ENCODE measurements around the gene IL32. TPM values are rescaled to one million over a fixed set of nuclear protein-coding genes. Genes with fewer than 3 reads are reported as not detected.
"Not testable (repeated sequence)": the region's sequence is repeated elsewhere in the genome, so short reads cannot be mapped to it uniquely, and the experiment has no call there.

The IL32 gene
- total RNA-seq, 2 experiments from 2014 or later, result 2,973 to 3,212 TPM

DNA sequence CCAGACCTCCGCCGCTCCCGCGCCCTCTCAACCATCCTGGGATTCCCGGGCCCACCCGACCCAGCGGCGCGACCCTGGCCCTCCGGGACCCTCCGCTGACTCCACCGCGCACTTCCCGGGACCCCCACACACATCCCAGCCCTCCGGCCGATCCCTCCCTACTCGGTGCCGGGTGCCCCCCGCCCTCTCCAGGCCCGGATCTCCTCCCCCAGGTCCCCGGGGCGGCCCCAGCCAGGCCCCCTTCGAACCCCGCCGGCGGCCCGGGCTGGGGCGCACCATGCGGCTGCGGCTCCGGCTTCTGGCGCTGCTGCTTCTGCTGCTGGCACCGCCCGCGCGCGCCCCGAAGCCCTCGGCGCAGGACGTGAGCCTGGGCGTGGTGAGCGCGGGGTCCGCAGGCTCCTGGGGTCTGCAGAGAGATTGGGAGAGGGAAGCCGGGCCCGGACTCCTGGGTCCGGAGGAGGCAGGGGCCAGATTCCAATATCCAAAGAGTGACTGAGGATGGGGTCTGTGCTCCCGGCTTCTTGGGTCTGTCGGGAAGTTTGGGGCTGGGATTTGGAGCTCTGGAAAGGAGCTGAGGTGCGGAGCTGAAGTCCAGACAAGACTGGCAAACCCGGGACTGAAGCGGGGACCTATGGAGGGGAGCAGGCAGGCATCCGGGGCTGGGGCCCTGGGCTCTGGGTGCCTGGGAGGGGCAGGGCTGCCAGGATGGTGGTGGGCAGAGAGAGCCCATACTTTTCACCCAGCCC lies 18.6 kb upstream of the IL32 start:
- H3K4me1 Mint-ChIP-seq, result peaks cover 44% of the 10 kb centered on the region
- ChIA-PET CTCF (interaction anchor here (0.8 to 5.5 kb wide), 6 partner anchors 8 to 19 kb away, joined by 3 to 33 read pairs (median 7); no protein-coding TSS in a partner anchor), POLR2A (no interaction called here)
- peak overlapping the region; percentile 80 for H3K27ac Mint-ChIP-seq
- H3K27me3 Mint-ChIP-seq, result peaks cover 43% of the 10 kb centered on the region
- H3K4me3 Mint-ChIP-seq, result peak overlapping the region; percentile 63
- no peaks in the 10 kb centered on the region for H3K9me3 Mint-ChIP-seq
- H3K36me3 Mint-ChIP-seq (ENCODE audit: low read depth), result peaks cover 13% of the 10 kb centered on the region
- DNase-seq, result no peak

DNA sequence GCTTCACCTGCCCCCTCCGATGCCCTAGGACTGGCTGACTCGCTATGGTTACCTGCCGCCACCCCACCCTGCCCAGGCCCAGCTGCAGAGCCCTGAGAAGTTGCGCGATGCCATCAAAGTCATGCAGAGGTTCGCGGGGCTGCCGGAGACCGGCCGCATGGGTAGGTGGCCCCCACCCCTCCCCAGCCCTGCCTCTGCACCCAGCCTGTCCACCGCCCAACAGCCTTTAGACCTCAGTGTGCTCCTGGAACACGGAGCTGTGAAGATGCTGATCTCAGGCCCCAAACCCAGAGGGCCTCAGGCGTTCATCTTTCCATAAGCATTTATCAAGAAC lies 18.1 kb upstream of the IL32 start:
- peak overlapping the region; percentile 71 for H3K27ac Mint-ChIP-seq
- peaks cover 48% of the 10 kb centered on the region for H3K4me1 Mint-ChIP-seq
- peaks cover 17% of the 10 kb centered on the region for H3K36me3 Mint-ChIP-seq (ENCODE audit: low read depth)
- peaks cover 40% of the 10 kb centered on the region for H3K27me3 Mint-ChIP-seq
- no peak for DNase-seq
- CTCF ChIA-PET, result interaction anchor here (0.8 to 5.5 kb wide), 9 partner anchors 8 to 82 kb away, joined by 3 to 33 read pairs (median 4); no protein-coding TSS in a partner anchor
- no peaks in the 10 kb centered on the region for H3K9me3 Mint-ChIP-seq
- peak overlapping the region; percentile 63 for H3K4me3 Mint-ChIP-seq
- POLR2A ChIA-PET, result no interaction called here

DNA sequence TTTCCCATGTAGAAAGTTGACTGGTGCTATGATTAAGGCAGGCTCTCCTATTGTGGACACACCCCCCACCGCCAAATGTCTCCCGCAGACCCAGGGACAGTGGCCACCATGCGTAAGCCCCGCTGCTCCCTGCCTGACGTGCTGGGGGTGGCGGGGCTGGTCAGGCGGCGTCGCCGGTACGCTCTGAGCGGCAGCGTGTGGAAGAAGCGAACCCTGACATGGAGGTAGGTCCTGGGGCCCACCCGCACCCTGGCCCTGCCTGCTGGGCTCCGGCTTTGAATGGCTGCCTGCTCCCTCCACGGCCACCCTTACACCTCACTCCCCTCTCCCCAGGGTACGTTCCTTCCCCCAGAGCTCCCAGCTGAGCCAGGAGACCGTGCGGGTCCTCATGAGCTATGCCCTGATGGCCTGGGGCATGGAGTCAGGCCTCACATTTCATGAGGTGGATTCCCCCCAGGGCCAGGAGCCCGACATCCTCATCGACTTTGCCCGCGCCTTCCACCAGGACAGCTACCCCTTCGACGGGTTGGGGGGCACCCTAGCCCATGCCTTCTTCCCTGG lies 15.4 kb upstream of the IL32 start:
- Mint-ChIP-seq H3K4me3 (no peak overlapping the region), H3K36me3 (ENCODE audit: low read depth) (peaks cover 32% of the 10 kb centered on the region), H3K27me3 (peaks cover 19% of the 10 kb centered on the region), H3K4me1 (peaks cover 59% of the 10 kb centered on the region), H3K27ac (no peak overlapping the region), H3K9me3 (no peaks in the 10 kb centered on the region)
- CTCF ChIA-PET, result interaction anchor here (0.8 to 5.5 kb wide), 7 partner anchors 9 to 79 kb away, joined by 3 to 33 read pairs (median 6); no protein-coding TSS in a partner anchor
- POLR2A ChIA-PET, result no interaction called here
- DNase-seq, result no peak

DNA sequence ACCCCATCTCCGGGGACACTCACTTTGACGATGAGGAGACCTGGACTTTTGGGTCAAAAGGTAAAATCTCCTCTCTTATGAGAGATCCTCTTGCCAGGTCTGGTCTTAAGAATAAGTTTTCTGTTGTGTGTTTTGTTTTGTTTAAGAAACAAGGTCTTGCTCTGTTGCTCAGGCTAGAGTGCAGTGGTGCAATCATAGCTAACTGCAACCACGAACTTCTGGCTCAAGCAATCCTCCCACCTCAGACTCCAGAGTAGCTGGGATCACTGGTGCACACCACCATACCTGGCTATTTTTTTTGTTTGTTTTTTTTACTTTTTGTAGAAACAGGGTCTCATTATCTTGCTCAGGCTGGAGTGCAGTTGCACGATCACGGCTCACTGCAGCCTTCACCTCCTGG lies 15.0 kb upstream of the IL32 start:
- CTCF ChIA-PET, result interaction anchor here (0.6 to 5.5 kb wide), 6 partner anchors 9 to 47 kb away, joined by 3 to 33 read pairs (median 3); no protein-coding TSS in a partner anchor
- DNase-seq, result no peak
- Mint-ChIP-seq H3K9me3 (no peaks in the 10 kb centered on the region), H3K27me3 (peaks cover 14% of the 10 kb centered on the region), H3K36me3 (ENCODE audit: low read depth) (peaks cover 35% of the 10 kb centered on the region), H3K4me1 (peaks cover 60% of the 10 kb centered on the region), H3K27ac (peak overlapping the region; percentile 31), H3K4me3 (no peak overlapping the region)
- POLR2A ChIA-PET, result no interaction called here

DNA sequence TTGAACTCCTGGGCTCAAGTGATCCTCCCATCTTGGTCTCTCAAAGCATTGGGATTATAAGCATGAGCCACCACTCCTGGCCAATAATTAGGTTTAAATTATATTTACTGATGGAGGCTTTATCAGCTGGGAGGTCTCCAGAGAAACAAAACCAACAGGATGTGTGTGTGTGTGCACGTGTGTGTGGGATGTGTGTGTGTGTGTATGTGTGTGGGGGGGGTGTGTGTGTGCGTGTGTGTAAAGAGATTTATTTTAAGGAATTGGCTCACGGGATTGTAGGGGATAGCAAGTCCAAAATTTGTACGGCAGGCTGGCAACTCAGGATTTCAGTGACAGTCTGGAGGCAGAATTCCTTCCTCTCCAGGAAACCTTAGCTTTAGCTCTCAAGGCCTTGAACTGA lies 14.4 kb upstream of the IL32 start:
- Mint-ChIP-seq H3K4me3 (no peak overlapping the region), H3K9me3 (no peaks in the 10 kb centered on the region), H3K27me3 (peaks cover 12% of the 10 kb centered on the region), H3K27ac (peak overlapping the region; percentile 31), H3K36me3 (ENCODE audit: low read depth) (peaks cover 39% of the 10 kb centered on the region), H3K4me1 (peaks cover 64% of the 10 kb centered on the region)
- no peak for DNase-seq
- CTCF ChIA-PET, result interaction anchor here (0.6 to 5.5 kb wide), 9 partner anchors 8 to 84 kb away, joined by 3 to 25 read pairs (median 3); partner anchors contain the start of gene ZNF213
- POLR2A ChIA-PET, result no interaction called here

DNA sequence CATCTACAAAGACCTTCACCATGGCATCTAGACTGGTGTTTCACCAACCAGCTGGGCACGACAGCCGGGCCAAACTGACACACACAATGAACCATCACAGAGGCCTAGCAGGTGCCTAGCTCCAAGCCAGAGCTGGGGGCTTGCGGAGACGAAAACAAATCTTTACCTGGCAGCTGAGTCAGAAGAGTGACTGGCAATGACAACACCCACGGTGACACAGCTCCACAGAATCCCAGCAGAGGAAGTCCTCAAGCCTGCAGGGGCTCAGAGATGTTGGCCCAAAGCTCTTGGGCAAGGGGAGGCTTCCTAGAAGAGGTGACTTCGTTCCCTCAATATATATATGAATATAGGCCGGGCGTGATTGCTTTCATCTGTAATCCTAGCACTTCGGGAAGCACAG lies 13.9 kb upstream of the IL32 start:
- H3K36me3 Mint-ChIP-seq (ENCODE audit: low read depth), result peaks cover 41% of the 10 kb centered on the region
- ChIA-PET CTCF (interaction anchor here (0.9 to 5.5 kb wide), 6 partner anchors 8 to 83 kb away, joined by 3 to 25 read pairs (median 5); partner anchors contain the start of gene ZNF213), POLR2A (no interaction called here)
- DNase-seq, result no peak
- no peak overlapping the region for H3K4me3 Mint-ChIP-seq
- no peak overlapping the region for H3K27ac Mint-ChIP-seq
- H3K9me3 Mint-ChIP-seq, result no peaks in the 10 kb centered on the region
- H3K4me1 Mint-ChIP-seq, result peaks cover 68% of the 10 kb centered on the region
- H3K27me3 Mint-ChIP-seq, result peaks cover 12% of the 10 kb centered on the region

DNA sequence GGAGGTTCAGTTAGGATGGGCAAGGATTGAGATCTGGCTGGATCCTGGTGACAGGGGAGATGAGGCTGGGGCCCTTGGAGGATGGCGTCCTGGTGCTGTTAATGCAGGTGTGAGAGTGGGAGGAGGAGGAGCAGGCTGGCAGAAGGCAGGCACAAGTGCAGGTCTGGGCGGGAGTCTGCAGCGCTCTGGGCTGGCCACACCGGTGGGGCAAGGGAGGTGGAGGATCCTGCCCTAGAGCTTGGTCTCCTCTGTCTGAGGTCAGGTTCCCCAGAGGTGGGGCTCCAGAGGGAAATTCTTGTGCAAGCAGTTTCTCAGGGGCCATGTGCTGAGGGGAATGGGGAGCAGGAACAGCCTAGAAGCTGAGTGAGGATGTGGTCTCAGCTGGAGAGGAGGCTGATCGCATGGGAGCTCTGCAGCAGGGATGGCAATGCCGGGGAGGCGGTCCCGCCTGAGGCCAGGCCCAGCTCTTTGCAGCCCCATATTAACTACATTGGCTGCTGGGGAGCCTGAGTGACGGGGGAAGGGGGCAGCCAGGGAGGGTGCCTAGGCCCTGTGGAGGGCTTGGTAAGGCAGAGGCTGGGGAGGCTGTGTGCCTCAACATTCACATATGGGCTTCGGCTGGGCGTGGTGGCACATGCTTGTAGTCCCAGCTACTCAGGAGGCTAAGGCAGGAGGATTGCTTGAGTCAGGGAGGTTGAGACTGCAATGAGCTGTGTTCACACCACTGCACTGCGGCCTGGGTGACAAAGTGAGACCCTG lies 12.7 kb upstream of the IL32 start:
- CTCF ChIA-PET, result interaction anchor here (2.0 kb wide), 1 partner anchor 77 kb away, joined by 7 read pairs; no protein-coding TSS in a partner anchor
- H3K36me3 Mint-ChIP-seq (ENCODE audit: low read depth), result peaks cover 53% of the 10 kb centered on the region
- POLR2A ChIA-PET, result not testable (repeated sequence)

DNA sequence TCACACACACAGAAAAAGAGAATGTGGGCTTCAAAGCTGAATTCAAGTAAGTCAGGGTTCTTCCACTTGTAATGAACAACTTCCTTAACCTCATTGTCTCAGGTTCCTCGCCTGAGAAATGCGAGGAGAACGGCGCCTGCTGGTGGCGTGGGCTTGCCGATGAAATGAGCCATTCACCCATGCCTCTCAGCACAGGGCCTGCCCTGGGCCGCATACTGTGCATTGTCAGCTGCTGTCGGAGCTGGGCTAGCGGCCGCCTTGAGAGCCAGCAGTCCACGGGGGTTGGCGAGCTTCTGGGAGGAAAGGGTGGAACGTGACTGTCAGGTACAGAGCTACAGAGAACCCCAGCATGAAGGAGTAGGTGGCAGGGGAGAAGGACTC lies 12.1 kb upstream of the IL32 start:
- POLR2A ChIA-PET, H3K9me3 Mint-ChIP-seq, H3K27me3 Mint-ChIP-seq, DNase-seq, CTCF ChIA-PET, H3K4me3 Mint-ChIP-seq, H3K27ac Mint-ChIP-seq: not testable (repeated sequence)
- H3K36me3 Mint-ChIP-seq (ENCODE audit: low read depth), result peaks cover 53% of the 10 kb centered on the region
- peaks cover 75% of the 10 kb centered on the region for H3K4me1 Mint-ChIP-seq

More for the DNA sequence above, 12.7 kb upstream of the IL32 start:
- H3K9me3 Mint-ChIP-seq, H3K27me3 Mint-ChIP-seq, H3K4me3 Mint-ChIP-seq: not testable (repeated sequence)
- DNase-seq, result peak; percentile 46
- peak overlapping the region; percentile 26 for H3K27ac Mint-ChIP-seq
- peaks cover 76% of the 10 kb centered on the region for H3K4me1 Mint-ChIP-seq

DNA sequence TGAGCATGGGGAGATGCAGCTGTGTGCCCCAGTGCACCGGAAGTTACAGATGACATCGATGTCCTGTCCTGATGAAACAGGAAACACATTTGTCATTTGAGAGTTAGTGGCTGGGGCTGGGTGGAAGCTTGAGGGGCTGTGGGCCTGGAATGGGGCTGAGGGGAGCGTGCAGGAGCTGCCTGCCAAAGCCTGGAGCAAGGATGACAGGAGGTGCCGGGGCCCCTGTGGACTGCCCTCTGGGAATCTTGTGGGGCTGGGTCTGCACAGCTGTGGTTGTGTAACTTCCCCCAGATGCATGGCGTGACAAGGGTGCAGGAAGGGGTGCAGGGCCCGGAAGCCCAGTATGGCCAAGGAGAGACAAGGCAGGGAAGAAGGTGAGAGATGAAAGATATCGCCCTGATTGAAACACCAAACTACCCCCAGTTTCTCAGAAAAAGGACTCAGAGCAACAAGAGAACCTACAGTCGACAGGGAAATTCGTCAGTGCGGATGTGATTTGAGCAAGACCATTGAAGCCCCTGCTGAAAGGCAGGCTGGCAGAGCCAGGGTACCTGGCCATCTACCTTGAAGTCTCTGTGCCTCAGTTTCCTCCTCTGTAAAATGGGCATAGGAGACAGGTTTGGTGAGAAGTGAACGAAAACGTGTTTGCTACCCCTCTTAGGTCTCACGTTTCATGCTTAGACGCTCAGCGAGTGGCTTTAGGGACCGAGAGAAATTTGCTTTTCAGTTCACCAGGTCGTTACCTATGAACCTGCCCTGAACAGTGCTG lies 10.3 kb upstream of the IL32 start:
- H3K27me3 Mint-ChIP-seq, result no peaks in the 10 kb centered on the region
- peak overlapping the region; percentile 88 for H3K27ac Mint-ChIP-seq
- ChIA-PET CTCF (interaction anchor here (0.9 to 6.0 kb wide), 6 partner anchors 10 to 74 kb away, joined by 3 to 67 read pairs (median 5); partner anchors contain the start of gene IL32), POLR2A (no interaction called here)
- peaks cover 71% of the 10 kb centered on the region for H3K4me1 Mint-ChIP-seq
- DNase-seq, result peak; percentile 52
- H3K4me3 Mint-ChIP-seq, result peak overlapping the region; percentile 59
- peaks cover 55% of the 10 kb centered on the region for H3K36me3 Mint-ChIP-seq (ENCODE audit: low read depth)
- H3K9me3 Mint-ChIP-seq, result no peaks in the 10 kb centered on the region

DNA sequence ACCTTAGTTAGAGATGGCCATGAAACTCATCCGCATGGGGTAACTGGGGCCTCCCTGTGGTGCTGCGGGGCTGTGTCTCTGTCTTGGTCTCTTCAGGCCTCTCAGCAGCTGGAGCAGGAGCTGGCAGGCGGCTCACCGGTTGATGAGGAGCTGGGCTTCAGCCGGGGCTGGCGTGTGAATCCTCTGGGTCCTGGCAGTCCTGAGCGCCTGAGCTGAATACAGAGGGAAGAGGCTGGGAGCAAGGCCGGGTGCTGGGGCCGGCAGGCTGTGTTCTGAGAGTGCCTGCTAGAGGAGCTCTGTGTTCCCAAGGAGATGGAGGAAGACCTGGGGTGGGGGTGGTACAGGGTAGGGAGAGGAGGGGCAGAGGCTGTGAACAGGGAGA lies 9.7 kb upstream of the IL32 start:
- Mint-ChIP-seq H3K4me3 (peak overlapping the region; percentile 59), H3K27ac (peak overlapping the region; percentile 88), H3K36me3 (ENCODE audit: low read depth) (peaks cover 53% of the 10 kb centered on the region), H3K4me1 (peaks cover 72% of the 10 kb centered on the region)
- CTCF ChIA-PET, result interaction anchor here (1.1 to 6.0 kb wide), 7 partner anchors 10 to 95 kb away, joined by 3 to 67 read pairs (median 5); partner anchors contain the start of gene IL32
- DNase-seq, H3K9me3 Mint-ChIP-seq, POLR2A ChIA-PET, H3K27me3 Mint-ChIP-seq: not testable (repeated sequence)

DNA sequence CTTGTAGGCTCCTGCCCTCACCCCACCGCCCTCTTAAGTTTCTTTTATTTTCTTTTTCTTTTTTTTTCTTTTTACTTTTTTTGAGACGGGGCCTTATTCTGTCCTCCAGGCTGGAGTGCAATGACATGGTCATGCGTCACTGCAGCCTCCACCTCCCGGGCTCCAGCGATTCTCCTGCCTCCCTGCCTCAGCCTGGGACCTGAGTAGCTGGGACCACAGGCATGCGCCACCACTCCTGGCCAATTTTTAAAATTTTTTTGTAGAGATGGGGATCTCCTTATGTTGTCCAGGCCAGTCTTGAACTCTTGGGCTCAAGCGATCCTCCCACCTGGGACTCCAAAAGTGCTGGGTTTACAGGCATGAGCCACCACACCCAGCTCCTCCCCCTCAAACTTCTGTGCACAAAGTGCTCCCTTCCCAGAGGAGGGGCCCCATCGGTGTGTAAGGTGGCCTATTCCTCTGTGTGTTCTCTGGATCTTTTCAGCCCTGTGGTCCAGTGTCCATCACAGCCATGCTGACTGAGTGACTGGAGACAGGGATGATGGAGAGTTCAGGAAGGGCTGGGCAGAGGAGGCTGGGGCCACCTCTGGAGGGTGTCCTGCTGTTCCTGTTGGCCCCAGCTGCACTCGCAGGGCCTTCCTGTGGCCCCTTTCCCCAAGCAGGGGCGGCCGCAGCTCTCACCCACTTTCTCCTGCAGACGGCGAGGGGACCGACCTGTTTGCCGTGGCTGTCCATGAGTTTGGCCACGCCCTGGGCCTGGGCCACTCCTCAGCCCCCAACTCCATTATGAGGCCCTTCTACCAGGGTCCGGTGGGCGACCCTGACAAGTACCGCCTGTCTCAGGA lies 8.9 kb upstream of the IL32 start:
- peak overlapping the region; percentile 88 for H3K27ac Mint-ChIP-seq
- ChIA-PET CTCF (interaction anchor here (1.1 to 6.0 kb wide), 7 partner anchors 9 to 94 kb away, joined by 3 to 67 read pairs (median 5); partner anchors contain the start of gene IL32), POLR2A (no interaction called here)
- H3K27me3 Mint-ChIP-seq, result no peaks in the 10 kb centered on the region
- peaks cover 64% of the 10 kb centered on the region for H3K4me1 Mint-ChIP-seq
- no peak for DNase-seq
- H3K4me3 Mint-ChIP-seq, result peak overlapping the region; percentile 93
- H3K9me3 Mint-ChIP-seq, result no peaks in the 10 kb centered on the region
- peaks cover 45% of the 10 kb centered on the region for H3K36me3 Mint-ChIP-seq (ENCODE audit: low read depth)
